Endothelial cell of umbilical vein (primary cell): ENCODE data around the gene INPP1. TPM values are rescaled to one million over a fixed set of nuclear protein-coding genes. Genes with fewer than 3 reads are reported as not detected.

ENCODE experiments used
- BruUV-seq: library from RNA; stranded (reverse); fragments of 400-500 nt; replicated peaks from 2 replicates; lab custom pipeline; 2021; lab: Mats Ljungman, UMichigan
- CTCF ChIA-PET: fragments of 300-600, 350-600 bp; sonication (Branson Sonifier 250); formaldehyde crosslinking; loops from one replicate; lab custom pipeline; 2021; ENCODE audit warnings: antibody characterized with exemption, inconsistent platforms; lab: Charles Lee
- POLR2A ChIA-PET: fragments of 300-600, 350-600 bp; sonication (Branson Sonifier 250); formaldehyde crosslinking; loops from one replicate; lab custom pipeline; 2021; ENCODE audit warnings: antibody characterized with exemption, inconsistent platforms; lab: Charles Lee
- DNase-seq: peaks from one replicate; pipeline ENCODE4 v3.0.0-alpha.2; 2011; ENCODE audit warnings: low read depth, low spot score
- FAIRE-seq: peaks from 2 replicates; lab custom pipeline; 2011; peaks lifted over from hg19 to GRCh38; lab: Jason Lieb, UNC
- H2AFZ ChIP-seq: 2 replicates; pipeline ENCODE4 v1.6.0; 2012; ENCODE audit warnings: low read depth, low read length, control low read depth, inconsistent platforms
- H3K27ac ChIP-seq: 2 replicates; pipeline ENCODE4 v1.5.1; 2011; ENCODE audit warnings: low read depth, mild to moderate bottlenecking, control low read depth, low read length, moderate library complexity; ENCODE audit not compliant: insufficient read depth
- H3K27me3 ChIP-seq, 2 experiments: 2 replicates each; pipeline versions ENCODE4 v1.6.0 to v1.6.1; 2011; ENCODE audit warnings: low read length in 2 of 2, mixed read lengths in 1 of 2; ENCODE audit not compliant: control insufficient read depth in 2 of 2, insufficient read depth in 2 of 2
- H3K36me3 ChIP-seq, 2 experiments: 2 replicates in 1 of 2; 3 replicates in 1 of 2; pipeline ENCODE4 v1.5.1; 2011; ENCODE audit warnings: low read length in 2 of 2, mild to moderate bottlenecking in 1 of 2, moderate library complexity in 1 of 2; ENCODE audit not compliant: control insufficient read depth in 2 of 2, insufficient read depth in 2 of 2; ENCODE audit errors: extremely low read depth in 1 of 2
- H3K4me1 ChIP-seq: 3 replicates; pipeline ENCODE4 v1.5.1; 2011; ENCODE audit warnings: mild to moderate bottlenecking, low read length; ENCODE audit not compliant: control insufficient read depth, insufficient read depth; ENCODE audit errors: extremely low read depth
- H3K4me2 ChIP-seq: 2 replicates; pipeline ENCODE4 v1.6.1; 2011; ENCODE audit warnings: low read length, control low read depth, mixed read lengths; ENCODE audit not compliant: insufficient read depth
- H3K4me3 ChIP-seq, 3 experiments: fragments of 200-600 bp in 1 of 3; sonication (generic), shearing (Covaris generic) in 1 of 3; replicated peaks in 1 of 3; 2 replicates each; pipeline ENCODE4 v1.5.1; 2011 to 2016; ENCODE audit warnings: control low read depth in 3 of 3, low read length in 3 of 3, mild to moderate bottlenecking in 2 of 3, inconsistent platforms in 1 of 3, low read depth in 1 of 3, moderate library complexity in 1 of 3; ENCODE audit not compliant: insufficient read depth in 1 of 3
- H3K79me2 ChIP-seq: 2 replicates; pipeline ENCODE4 v1.6.0; 2012; ENCODE audit warnings: low read length, inconsistent platforms; ENCODE audit not compliant: control insufficient read depth, insufficient read depth
- H3K9ac ChIP-seq: replicated peaks from 2 replicates; pipeline ENCODE3; 2011; ENCODE audit warnings: low read length, control low read depth; ENCODE audit not compliant: insufficient read depth; ENCODE audit errors: extremely low read depth
- H3K9me1 ChIP-seq: replicated peaks from 3 replicates; pipeline ENCODE4 v1.6.0; 2011; ENCODE audit warnings: mild to moderate bottlenecking, low read length; ENCODE audit not compliant: control insufficient read depth, insufficient read depth; ENCODE audit errors: extremely low read depth
- H3K9me3 ChIP-seq: replicated peaks from 2 replicates; pipeline ENCODE4 v1.5.1; 2012; ENCODE audit warnings: low read length, inconsistent platforms; ENCODE audit not compliant: control insufficient read depth, insufficient read depth
- H4K20me1 ChIP-seq: replicated peaks from 2 replicates; pipeline ENCODE3; 2011; ENCODE audit warnings: mild to moderate bottlenecking, low read length; ENCODE audit not compliant: control insufficient read depth, insufficient read depth; ENCODE audit errors: extremely low read depth
- CTCF ChIP-seq, 2 donors: IDR thresholded peaks; 1 replicate in 1 of 2; 2 replicates in 1 of 2; pipeline ENCODE4 v1.5.1; 2011; ENCODE audit warnings: low read length in 2 of 2, mild to moderate bottlenecking in 2 of 2, moderate library complexity in 2 of 2, control low read depth in 1 of 2, inconsistent platforms in 1 of 2, low read depth in 1 of 2; ENCODE audit not compliant: insufficient read depth in 1 of 2; ENCODE audit errors: extremely low read depth in 1 of 2
- EZH2 ChIP-seq: IDR thresholded peaks from 2 replicates; pipeline ENCODE4 v1.6.1; 2012; ENCODE audit warnings: borderline replicate concordance, low read depth, mild to moderate bottlenecking, moderate library complexity, low read length, inconsistent platforms; ENCODE audit not compliant: severe bottlenecking
- FOS ChIP-seq: IDR thresholded peaks from 2 replicates; pipeline ENCODE4 v1.6.1; 2011; ENCODE audit warnings: mild to moderate bottlenecking, low read length, moderate library complexity, borderline replicate concordance; ENCODE audit not compliant: insufficient read depth
- GATA2 ChIP-seq: IDR thresholded peaks from 2 replicates; pipeline ENCODE4 v1.7.0; 2011; ENCODE audit warnings: low read depth, mild to moderate bottlenecking, moderate library complexity, mixed read lengths, low read length; ENCODE audit not compliant: insufficient read length, insufficient read depth
- JUN ChIP-seq: IDR thresholded peaks from 2 replicates; pipeline ENCODE4 v1.6.1; 2011; ENCODE audit warnings: borderline replicate concordance, low read depth; ENCODE audit not compliant: insufficient read length, insufficient read depth
- MYC ChIP-seq: IDR thresholded peaks from one replicate; pipeline ENCODE4 v1.6.1; 2011; ENCODE audit warnings: mild to moderate bottlenecking, low read depth, low read length
- POLR2A ChIP-seq: IDR thresholded peaks from 2 replicates; pipeline ENCODE4 v1.6.1; 2012; ENCODE audit warnings: low read depth, mild to moderate bottlenecking, control low read depth, low read length
- POLR2AphosphoS5 ChIP-seq: IDR thresholded peaks from 2 replicates; pipeline ENCODE4 v1.6.1; 2012; ENCODE audit warnings: low read depth, mild to moderate bottlenecking, control low read depth, low read length, moderate library complexity; ENCODE audit not compliant: insufficient read depth
- dilution Hi-C: fragments of 300-500 bp; cut with MboI; formaldehyde crosslinking; loops from one replicate; pipeline ENCODE4 v1.15.0; 2019; ENCODE audit warnings: low sequenced_read_pairs; ENCODE audit not compliant: extremely low pct_ligation_motif_present
- intact Hi-C: fragments of 100-400 bp; cut with micrococcal nuclease; formaldehyde crosslinking; loops from one replicate; pipeline ENCODE4 v1.10.0; 2022
- polyA plus RNA-seq, 4 experiments: library from polyadenylated mRNA; depleted of rRNA in 3 of 4; stranded (reverse) in 3 of 4; unstranded in 1 of 4; fragments of >200 nt; gene quantifications; 2 replicates each; pipeline versions ENCODE4 v1.2.1 to v1.2.3, GENCODE V29; 2011 to 2012; ENCODE audit warnings: missing spikeins in 1 of 4
- total RNA-seq: library from RNA; stranded (reverse); gene quantifications from 2 replicates; pipeline ENCODE4 v1.2.3, GENCODE V29; 2021
- TF ChIP-seq, protein P1 (sequence below): IDR thresholded peaks from 2 replicates; pipeline ENCODE4 v1.6.1; 2011; ENCODE audit not compliant: insufficient read depth, insufficient read length

INPP1 gene
- total and polyA plus RNA-seq, 2 donors (not counting 3 experiments of a cell fraction or from before 2014, with no cell fraction given), result 10.6 to 36.8 TPM

DNA sequence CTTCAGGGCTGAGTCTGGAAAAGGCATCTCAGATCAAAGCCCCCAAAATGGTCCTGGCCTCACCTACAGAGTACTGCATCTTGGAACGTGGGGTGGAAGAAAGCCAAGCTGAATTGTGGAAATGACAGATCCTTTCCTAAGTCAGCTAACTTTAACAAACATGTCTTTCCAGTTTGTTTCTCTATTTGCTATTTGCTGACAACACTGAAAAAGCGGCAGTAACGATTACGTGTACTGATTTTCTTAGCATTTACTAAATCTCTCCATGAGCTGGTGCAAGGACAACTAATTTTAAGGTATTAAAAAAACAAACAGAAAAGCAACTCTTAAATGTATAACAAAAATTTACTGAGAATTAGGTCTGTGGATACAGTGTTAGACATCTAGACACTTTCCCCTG lies 24.9 kb upstream of the INPP1 start:
- H3K4me3 ChIP-seq, result peak overlapping the region in 1 of 3 experiments; percentile 78
- H3K9me1 ChIP-seq, result no peaks in the 10 kb centered on the region
- H3K27me3 ChIP-seq, result no peaks in the 10 kb centered on the region
- no TSS peak for BruUV-seq
- no peak overlapping the region for H3K27ac ChIP-seq
- H3K4me2 ChIP-seq, result peak overlapping the region; percentile 77
- no peak overlapping the region for H2AFZ ChIP-seq
- FAIRE-seq (peak; percentile 62), DNase-seq (no peak)
- no peaks in the 10 kb centered on the region for H3K9me3 ChIP-seq
- intact Hi-C loops, result loop anchor here (2.0 to 5.0 kb wide), 2 partner anchors 329 to 556 kb away; partner anchors contain the start of genes NAB1 and OSGEPL1
- no peaks in the 10 kb centered on the region for H4K20me1 ChIP-seq
- POLR2A ChIA-PET, result interaction anchor here (1.0 kb wide), 1 partner anchor 26 kb away, joined by 5 read pairs; no protein-coding TSS in a partner anchor
- CTCF ChIA-PET, result interaction anchor here (1.2 to 3.0 kb wide), 10 partner anchors 10 to 520 kb away, joined by 3 to 25 read pairs (median 8); partner anchors contain the start of gene INPP1
- TF ChIP-seq POLR2A, result no peak
- TF ChIP-seq EZH2, result no peak
- TF ChIP-seq POLR2AphosphoS5, result no peak
- TF ChIP-seq MYC, result no peak
- no peak for TF ChIP-seq GATA2
- no peak for TF ChIP-seq JUN
- TF ChIP-seq CTCF (IDR thresholded peaks at IDR 0.05; ENCODE audit: extremely low read depth in 1 of 2, insufficient read depth in 1 of 2, low read depth in 1 of 2, low read length in 2 of 2), result no peak
- TF ChIP-seq, protein P1, sequence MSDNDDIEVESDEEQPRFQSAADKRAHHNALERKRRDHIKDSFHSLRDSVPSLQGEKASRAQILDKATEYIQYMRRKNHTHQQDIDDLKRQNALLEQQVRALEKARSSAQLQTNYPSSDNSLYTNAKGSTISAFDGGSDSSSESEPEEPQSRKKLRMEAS, result no peak
- TF ChIP-seq FOS, result no peak
- H3K4me1 ChIP-seq, result peaks cover 18% of the 10 kb centered on the region
- H3K9ac ChIP-seq, result peak overlapping the region; percentile 68
- H3K36me3 ChIP-seq, result no peaks in the 10 kb centered on the region
- H3K79me2 ChIP-seq, result peaks cover 4% of the 10 kb centered on the region
- dilution Hi-C loops, result no loop called here
